GM23248 (cell line): ENCODE measurements around the gene PSMB3.

Source experiments
- EZH2 ChIP-seq: fragments of 200-600 bp; sonication (generic); IDR thresholded peaks from 2 replicates; pipeline ENCODE4 v1.6.1; 2018; ENCODE audit warnings: antibody characterized with exemption, mild to moderate bottlenecking; ENCODE audit not compliant: insufficient read depth, poor library complexity, severe bottlenecking
- EZH2phosphoT487 ChIP-seq: fragments of 200-600 bp; sonication (generic); IDR thresholded peaks from 2 replicates; pipeline ENCODE4 v1.6.1; 2018; ENCODE audit warnings: antibody characterized with exemption, moderate library complexity, mild to moderate bottlenecking, low read depth; ENCODE audit not compliant: insufficient read depth

DNA sequence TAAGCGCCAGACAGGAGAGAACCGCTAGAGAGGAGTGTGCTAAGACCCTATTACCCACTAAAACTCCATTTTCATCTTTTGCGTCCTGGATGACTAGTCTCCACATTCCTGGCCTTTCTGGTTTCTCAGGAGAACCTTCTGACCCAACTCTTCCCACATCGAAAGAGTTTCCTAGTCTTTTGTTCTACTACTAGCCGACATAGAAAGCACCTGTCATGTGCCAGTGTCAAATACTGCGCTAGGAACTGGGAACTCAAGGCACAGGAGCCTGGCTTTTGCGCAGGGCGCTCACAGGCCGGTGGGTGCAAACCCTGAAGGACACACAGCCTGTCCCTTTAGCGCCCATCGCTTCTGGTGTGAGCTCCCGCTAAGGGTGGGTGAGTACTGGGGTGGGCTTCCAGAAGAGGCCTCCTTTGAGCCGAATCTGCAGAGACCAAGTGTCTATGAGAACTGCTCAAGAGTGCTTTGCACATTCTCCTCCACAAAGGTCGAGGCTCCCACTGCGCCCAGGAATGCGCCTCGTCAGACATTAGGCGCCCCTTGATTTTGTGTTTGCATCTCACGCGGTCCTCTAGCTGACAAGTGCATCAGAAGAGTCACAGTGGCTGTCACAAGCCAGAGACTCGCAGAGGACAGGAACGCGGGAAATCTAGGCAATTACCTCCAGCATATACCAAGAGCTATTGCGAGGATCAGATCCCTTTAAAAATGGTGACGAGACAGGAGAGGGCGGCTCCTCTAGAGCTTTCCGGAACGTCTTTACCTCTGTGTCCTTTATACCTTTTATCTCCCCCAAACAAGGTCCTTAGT, 2.0 kb upstream of the PSMB3 start:
- TF ChIP-seq EZH2phosphoT487 (no peak), EZH2 (no peak)
